ENCODE measurements around the gene SLC17A9. TPM values are rescaled to one million over a fixed set of nuclear protein-coding genes. Genes with fewer than 3 reads are reported as not detected.
A peak's percentile ranks its signal among the peaks of the same experiment; 100 is the strongest.

The SLC17A9 gene
- total RNA-seq, 1 experiment from 2014 or later = 0.17 TPM

DNA sequence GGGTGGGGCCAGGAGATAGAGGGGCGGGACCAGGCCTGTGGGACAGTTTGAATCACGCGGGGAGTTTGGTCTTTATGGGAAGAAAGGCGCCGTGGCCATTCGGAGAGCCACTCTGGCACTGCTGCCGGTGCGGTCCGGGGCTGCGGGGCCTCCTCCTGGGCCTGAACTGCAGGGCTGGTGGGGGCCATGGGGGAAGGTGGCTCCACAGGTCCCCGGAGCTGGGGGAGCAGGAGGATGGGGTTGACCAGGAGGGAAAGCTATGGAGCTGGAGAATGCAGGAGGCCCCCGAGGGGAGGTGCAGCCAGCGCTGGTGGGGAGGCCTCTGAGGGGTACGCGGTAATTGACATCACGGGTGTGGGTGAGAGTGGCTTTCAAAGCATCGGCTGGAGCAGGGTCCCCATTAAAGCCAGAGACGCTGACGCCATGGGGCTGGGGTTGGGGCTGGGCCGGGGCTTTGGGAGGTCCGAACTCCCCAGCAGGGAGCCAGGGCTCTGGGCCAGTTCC, 56.1 kb downstream of the SLC17A9 start:
- CTCF ChIA-PET = interaction anchor here (1.0 to 1.4 kb wide), 3 partner anchors 27 to 186 kb away, joined by 3 to 27 read pairs (median 5); no protein-coding TSS in a partner anchor
- no peak for DNase-seq (ENCODE audit: low spot score)
- peaks cover 89% of the 10 kb centered on the region for H3K27me3 ChIP-seq (replicated peaks; ENCODE audit: insufficient read depth, low read depth, low read length, poor library complexity)
- BruUV-seq (replicated peaks) = no TSS peak
- intact Hi-C loops (cut with micrococcal nuclease; ENCODE audit: unreplicated experiment) = loop anchor here (1.0 to 10.0 kb wide), 4 partner anchors 36 to 186 kb away; no protein-coding TSS in a partner anchor
- H3K4me3 ChIP-seq (ENCODE audit: low read depth, low read length, poor library complexity, severe bottlenecking) = no peak overlapping the region
- peaks cover 10% of the 10 kb centered on the region for H3K9me3 ChIP-seq (ENCODE audit: low read depth, low read length, poor library complexity, severe bottlenecking)
- H3K4me1 ChIP-seq (ENCODE audit: insufficient read depth, low read length, poor library complexity, severe bottlenecking) = peaks cover 15% of the 10 kb centered on the region
- TF ChIP-seq, protein P1, sequence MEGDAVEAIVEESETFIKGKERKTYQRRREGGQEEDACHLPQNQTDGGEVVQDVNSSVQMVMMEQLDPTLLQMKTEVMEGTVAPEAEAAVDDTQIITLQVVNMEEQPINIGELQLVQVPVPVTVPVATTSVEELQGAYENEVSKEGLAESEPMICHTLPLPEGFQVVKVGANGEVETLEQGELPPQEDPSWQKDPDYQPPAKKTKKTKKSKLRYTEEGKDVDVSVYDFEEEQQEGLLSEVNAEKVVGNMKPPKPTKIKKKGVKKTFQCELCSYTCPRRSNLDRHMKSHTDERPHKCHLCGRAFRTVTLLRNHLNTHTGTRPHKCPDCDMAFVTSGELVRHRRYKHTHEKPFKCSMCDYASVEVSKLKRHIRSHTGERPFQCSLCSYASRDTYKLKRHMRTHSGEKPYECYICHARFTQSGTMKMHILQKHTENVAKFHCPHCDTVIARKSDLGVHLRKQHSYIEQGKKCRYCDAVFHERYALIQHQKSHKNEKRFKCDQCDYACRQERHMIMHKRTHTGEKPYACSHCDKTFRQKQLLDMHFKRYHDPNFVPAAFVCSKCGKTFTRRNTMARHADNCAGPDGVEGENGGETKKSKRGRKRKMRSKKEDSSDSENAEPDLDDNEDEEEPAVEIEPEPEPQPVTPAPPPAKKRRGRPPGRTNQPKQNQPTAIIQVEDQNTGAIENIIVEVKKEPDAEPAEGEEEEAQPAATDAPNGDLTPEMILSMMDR (conservative IDR thresholded peaks at IDR 0.05; ENCODE audit: low read depth, low read length) = no peak
- TF ChIP-seq EZH2 (IDR thresholded peaks at IDR 0.05; ENCODE audit: borderline replicate concordance, low read depth, low read length, poor library complexity, severe bottlenecking) = no peak
- POLR2A ChIA-PET (ENCODE audit: low non-redundant PET) = no interaction called here
- H3K27ac ChIP-seq (ENCODE audit: low read depth, low read length, poor library complexity, severe bottlenecking) = no peak overlapping the region
- H3K36me3 ChIP-seq (ENCODE audit: insufficient read depth, low read length, poor library complexity, severe bottlenecking) = no peaks in the 10 kb centered on the region

DNA sequence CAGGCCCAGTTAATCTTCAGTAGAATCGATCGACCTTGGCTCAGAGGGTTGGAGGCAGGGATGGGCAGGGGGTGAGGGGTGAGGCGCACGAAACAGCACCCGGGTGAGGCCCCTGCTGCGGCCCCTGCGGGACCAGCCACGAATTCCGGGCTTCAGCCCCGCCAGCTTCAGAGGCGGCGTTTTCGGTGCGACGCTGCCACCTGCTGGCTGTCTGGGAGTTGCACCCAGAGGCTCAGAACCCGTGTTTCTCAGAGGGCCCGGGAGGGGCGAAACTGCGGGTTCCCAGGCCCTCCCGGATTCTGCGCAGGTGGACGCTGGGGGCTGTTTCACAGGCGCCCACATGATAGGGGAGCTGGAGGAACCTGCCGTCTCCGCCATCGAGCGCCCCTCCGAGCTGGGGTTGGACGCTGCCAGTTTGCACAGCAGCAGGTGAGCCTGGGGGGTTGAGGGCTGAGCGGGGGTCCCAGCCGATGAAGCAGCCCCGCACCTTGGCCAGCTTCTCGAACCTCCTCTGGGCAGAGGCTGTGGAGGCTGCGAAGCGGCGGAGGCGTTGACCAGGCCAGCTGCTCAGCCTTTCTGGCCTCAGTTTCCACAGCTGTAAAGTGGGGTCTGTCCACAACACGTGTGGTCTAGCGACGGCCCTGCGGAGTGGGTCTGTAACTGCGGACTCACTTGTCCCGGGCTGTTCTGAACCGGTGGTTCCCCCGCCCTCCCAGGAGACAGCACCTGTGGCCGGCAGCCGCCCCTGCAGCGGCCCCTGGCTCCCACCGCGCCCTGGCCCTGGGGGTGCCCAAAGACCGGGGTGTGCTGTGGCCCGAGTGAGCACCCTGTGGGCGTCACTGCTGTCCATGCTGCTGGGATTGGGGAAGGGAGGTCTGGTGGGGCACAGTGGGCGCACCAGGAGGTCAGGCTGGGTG, 56.8 kb downstream of the SLC17A9 start:
- BruUV-seq (replicated peaks) = no TSS peak
- Histone ChIP-seq H3K27me3 (replicated peaks; ENCODE audit: insufficient read depth, low read depth, low read length, poor library complexity) (peaks cover 89% of the 10 kb centered on the region), H3K4me3 (ENCODE audit: low read depth, low read length, poor library complexity, severe bottlenecking) (no peak overlapping the region), H3K9me3 (ENCODE audit: low read depth, low read length, poor library complexity, severe bottlenecking) (peaks cover 10% of the 10 kb centered on the region), H3K4me1 (ENCODE audit: insufficient read depth, low read length, poor library complexity, severe bottlenecking) (peaks cover 15% of the 10 kb centered on the region), H3K36me3 (ENCODE audit: insufficient read depth, low read length, poor library complexity, severe bottlenecking) (no peaks in the 10 kb centered on the region), H3K27ac (ENCODE audit: low read depth, low read length, poor library complexity, severe bottlenecking) (no peak overlapping the region)
- TF ChIP-seq, protein P1 (conservative IDR thresholded peaks at IDR 0.05; ENCODE audit: low read depth, low read length) = peak; percentile 94
- TF ChIP-seq EZH2 (IDR thresholded peaks at IDR 0.05; ENCODE audit: borderline replicate concordance, low read depth, low read length, poor library complexity, severe bottlenecking) = no peak
- POLR2A ChIA-PET (ENCODE audit: low non-redundant PET) = no interaction called here
- intact Hi-C loops (cut with micrococcal nuclease; ENCODE audit: unreplicated experiment) = loop anchor here (1.0 to 10.0 kb wide), 4 partner anchors 37 to 187 kb away; no protein-coding TSS in a partner anchor
- peak; percentile 83 for DNase-seq (ENCODE audit: low spot score)
- CTCF ChIA-PET = interaction anchor here (1.0 to 1.4 kb wide), 3 partner anchors 28 to 186 kb away, joined by 3 to 27 read pairs (median 5); no protein-coding TSS in a partner anchor

DNA sequence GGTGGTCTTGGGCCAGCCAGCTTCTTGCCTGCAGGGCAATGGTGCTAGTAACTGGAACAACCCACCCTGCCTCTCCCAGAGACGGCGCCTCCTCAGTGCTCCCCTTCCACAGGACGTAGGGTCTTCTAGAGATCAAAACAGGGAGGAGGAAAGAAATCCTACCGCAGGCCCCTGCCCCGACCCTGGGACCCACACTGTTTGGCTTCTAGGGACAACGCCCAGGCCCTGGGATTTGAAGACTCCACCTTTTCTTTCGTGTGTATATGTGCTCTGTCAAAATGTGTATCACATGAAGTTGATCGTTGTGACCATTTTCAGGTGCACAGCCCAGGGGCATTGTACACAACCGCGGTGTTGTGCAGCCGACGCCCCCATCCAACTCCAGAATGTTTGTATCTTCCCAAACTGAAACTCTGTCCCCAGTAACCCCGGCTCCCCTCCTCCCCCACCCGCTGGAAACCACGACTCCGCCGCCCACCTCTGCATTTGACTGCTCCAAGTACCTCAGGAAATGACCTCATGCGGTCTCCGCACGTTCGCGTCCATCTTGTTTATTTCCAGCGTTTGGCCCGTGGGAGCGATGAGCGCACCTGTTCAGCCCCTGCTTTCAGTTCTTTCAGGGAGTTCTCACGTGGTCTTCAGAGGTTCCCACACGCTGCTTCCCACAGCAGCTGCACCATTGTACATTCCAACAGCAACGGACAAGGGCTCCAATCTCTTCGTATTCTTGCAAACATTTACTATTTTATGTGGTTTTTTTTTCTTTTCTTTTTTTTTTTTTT, 57.7 kb downstream of the SLC17A9 start:
- Histone ChIP-seq H3K27me3 (replicated peaks; ENCODE audit: insufficient read depth, low read depth, low read length, poor library complexity) (peaks cover 88% of the 10 kb centered on the region), H3K4me1 (ENCODE audit: insufficient read depth, low read length, poor library complexity, severe bottlenecking) (peaks cover 15% of the 10 kb centered on the region), H3K9me3 (ENCODE audit: low read depth, low read length, poor library complexity, severe bottlenecking) (peaks cover 10% of the 10 kb centered on the region), H3K36me3 (ENCODE audit: insufficient read depth, low read length, poor library complexity, severe bottlenecking) (no peaks in the 10 kb centered on the region), H3K4me3 (ENCODE audit: low read depth, low read length, poor library complexity, severe bottlenecking) (no peak overlapping the region), H3K27ac (ENCODE audit: low read depth, low read length, poor library complexity, severe bottlenecking) (no peak overlapping the region)
- intact Hi-C loops (cut with micrococcal nuclease; ENCODE audit: unreplicated experiment) = loop anchor here (1.0 to 10.0 kb wide), 4 partner anchors 38 to 188 kb away; no protein-coding TSS in a partner anchor
- ChIA-PET CTCF (no interaction called here), POLR2A (ENCODE audit: low non-redundant PET) (no interaction called here)
- BruUV-seq (replicated peaks) = no TSS peak
- no peak for TF ChIP-seq EZH2 (IDR thresholded peaks at IDR 0.05; ENCODE audit: borderline replicate concordance, low read depth, low read length, poor library complexity, severe bottlenecking)
- TF ChIP-seq, protein P1 (conservative IDR thresholded peaks at IDR 0.05; ENCODE audit: low read depth, low read length) = no peak
- no peak for DNase-seq (ENCODE audit: low spot score)

All from A673 (cell line).